ENCODE results near the gene KTI12. TPM values are rescaled to one million over a fixed set of nuclear protein-coding genes. Genes with fewer than 3 reads are reported as not detected.
"Not testable (repeated sequence)": the region's sequence is repeated elsewhere in the genome, so short reads cannot be mapped to it uniquely, and the experiment has no call there.

KTI12 gene
- total and polyA plus RNA-seq, 5 experiments from 2014 or later = 16.9 to 47.5 (median 42.2) TPM

DNA sequence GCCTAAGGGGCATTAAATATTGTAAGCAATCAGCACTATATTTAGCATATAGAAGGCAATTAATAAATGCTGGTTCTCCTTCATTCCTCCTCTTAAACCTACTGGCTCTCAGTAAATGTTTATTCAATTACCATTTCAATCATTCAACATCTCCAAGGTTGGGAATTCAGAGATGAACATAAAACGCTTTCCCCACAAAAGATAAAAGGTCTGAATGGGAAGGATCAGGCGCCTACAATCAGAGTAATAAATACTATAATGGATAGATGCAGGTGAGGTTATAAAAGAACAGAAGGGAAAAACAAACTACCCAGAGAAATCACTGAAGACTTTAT, 407 bp upstream of the KTI12 start:
- H3K27ac Mint-ChIP-seq = peak overlapping the region; percentile 94 to 99 (median 97)
- peak overlapping the region; percentile 89 to 95 (median 92) for H3K4me3 Mint-ChIP-seq
- DNase-seq = no peak
- peaks cover 16 to 46% (median 41%) of the 10 kb centered on the region in 4 donors for H3K4me1 Mint-ChIP-seq
- no peaks in the 10 kb centered on the region for H3K9me3 Mint-ChIP-seq
- ATAC-seq = no peak
- POLR2A ChIA-PET = interaction anchor here (0.6 to 3.8 kb wide), 7 partner anchors 15 to 820 kb away, joined by 3 to 55 read pairs (median 3); partner anchors contain the start of genes BTF3L4, NRDC and TXNDC12
- H3K27me3 Mint-ChIP-seq = no peaks in the 10 kb centered on the region
- H3K36me3 Mint-ChIP-seq = peaks cover 0 to 41% (median 2%) of the 10 kb centered on the region in 3 donors

DNA sequence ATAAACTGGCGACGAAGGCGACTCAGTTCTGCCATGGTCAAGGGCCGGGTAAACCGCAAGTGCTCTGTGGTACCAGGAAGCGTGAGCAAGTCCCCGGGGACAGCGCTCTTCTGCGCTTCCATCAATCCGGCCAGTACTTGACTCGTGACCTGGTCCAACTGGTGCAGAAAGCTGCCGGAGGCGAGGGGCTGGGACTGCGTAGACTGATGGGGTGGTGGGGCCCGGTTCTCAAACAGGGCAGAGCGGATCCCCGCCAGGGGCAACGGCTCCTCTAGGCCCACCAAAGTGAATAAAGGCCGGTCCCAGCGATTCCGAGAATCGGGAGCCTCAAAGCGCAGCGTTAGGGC, 852 bp downstream of the KTI12 start:
- ATAC-seq = peak; percentile 2 to 3
- peak in 4 of 10 donors; percentile 2 to 22 (median 11) for DNase-seq
- Mint-ChIP-seq H3K4me1 (peaks cover 16 to 46% (median 41%) of the 10 kb centered on the region in 4 donors), H3K36me3 (peaks cover 0 to 35% (median 0%) of the 10 kb centered on the region in 3 donors), H3K4me3 (peak overlapping the region; percentile 89 to 95 (median 92)), H3K27me3 (no peaks in the 10 kb centered on the region), H3K27ac (peak overlapping the region; percentile 94 to 99 (median 97)), H3K9me3 (no peaks in the 10 kb centered on the region)
- POLR2A ChIA-PET = interaction anchor here (0.9 to 3.8 kb wide), 6 partner anchors 16 to 154 kb away, joined by 3 to 55 read pairs (median 4); partner anchors contain the start of genes BTF3L4, NRDC and TXNDC12

DNA sequence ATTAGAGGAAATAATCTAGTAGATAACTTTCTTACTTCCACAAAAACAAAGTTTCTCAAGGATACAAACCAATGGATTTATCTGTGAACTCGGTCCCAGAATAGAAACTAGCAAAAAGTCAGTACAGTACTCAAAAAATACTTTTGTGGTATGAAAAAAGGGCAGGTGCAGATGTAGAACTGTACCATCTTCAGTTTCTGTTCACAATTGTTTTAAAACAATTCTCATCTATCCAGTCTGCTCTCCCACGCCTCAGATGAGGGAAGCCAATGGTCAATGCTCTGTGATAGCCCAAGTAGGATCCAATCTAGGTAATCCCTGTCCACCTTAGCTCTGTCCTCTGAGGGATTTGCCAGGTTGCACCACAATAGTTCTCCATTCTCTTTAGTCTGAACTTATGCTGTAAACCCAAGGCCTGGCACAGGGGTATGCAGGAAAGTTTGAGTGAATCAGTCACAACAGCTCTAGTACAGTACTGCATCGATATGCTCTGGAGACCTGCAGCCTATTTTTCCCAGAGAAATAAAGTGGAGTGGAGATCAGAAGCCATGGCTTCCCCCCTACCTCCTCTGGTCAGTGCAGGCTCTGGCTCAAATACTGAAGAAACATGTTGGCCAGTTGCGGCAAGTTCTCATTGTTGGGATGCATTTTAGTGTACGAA, 1.4 kb downstream of the KTI12 start:
- H3K36me3 Mint-ChIP-seq = peaks cover 0 to 37% (median 0%) of the 10 kb centered on the region in 3 donors
- peaks cover 16 to 46% (median 41%) of the 10 kb centered on the region in 4 donors for H3K4me1 Mint-ChIP-seq
- H3K4me3 Mint-ChIP-seq = peak overlapping the region; percentile 89 to 95 (median 92)
- peak overlapping the region; percentile 94 to 99 (median 97) for H3K27ac Mint-ChIP-seq
- H3K27me3 Mint-ChIP-seq = no peaks in the 10 kb centered on the region
- DNase-seq (no peak), ATAC-seq (no peak)
- no peaks in the 10 kb centered on the region for H3K9me3 Mint-ChIP-seq
- POLR2A ChIA-PET = interaction anchor here (0.9 to 3.8 kb wide), 4 partner anchors 16 to 153 kb away, joined by 4 to 55 read pairs (median 6); partner anchors contain the start of genes BTF3L4 and TXNDC12

DNA sequence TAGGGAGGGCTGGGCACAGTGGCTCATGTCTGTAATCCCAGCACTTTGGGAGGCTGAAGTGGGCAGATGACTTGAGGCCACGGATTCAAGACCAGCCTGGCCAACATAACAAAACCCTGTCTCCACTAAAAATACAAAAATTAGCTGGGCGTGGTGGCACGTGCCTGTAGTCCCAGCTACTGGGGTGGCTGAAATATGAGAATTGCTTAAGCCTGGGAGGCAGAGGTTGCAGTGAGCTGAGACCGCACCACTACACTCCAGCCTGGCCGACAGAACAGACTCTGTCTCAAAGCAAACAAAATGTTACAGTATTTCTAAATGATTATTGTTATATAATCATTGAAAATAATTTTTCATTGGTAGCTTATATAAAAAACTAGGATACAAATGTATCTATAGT, 4.8 kb downstream of the KTI12 start:
- H3K4me3 Mint-ChIP-seq, H3K27ac Mint-ChIP-seq, H3K27me3 Mint-ChIP-seq, POLR2A ChIA-PET, H3K9me3 Mint-ChIP-seq, DNase-seq, ATAC-seq: not testable (repeated sequence)
- Mint-ChIP-seq H3K36me3 (peaks cover 6 to 56% (median 6%) of the 10 kb centered on the region in 3 donors), H3K4me1 (peaks cover 16 to 40% (median 36%) of the 10 kb centered on the region in 4 donors)

DNA sequence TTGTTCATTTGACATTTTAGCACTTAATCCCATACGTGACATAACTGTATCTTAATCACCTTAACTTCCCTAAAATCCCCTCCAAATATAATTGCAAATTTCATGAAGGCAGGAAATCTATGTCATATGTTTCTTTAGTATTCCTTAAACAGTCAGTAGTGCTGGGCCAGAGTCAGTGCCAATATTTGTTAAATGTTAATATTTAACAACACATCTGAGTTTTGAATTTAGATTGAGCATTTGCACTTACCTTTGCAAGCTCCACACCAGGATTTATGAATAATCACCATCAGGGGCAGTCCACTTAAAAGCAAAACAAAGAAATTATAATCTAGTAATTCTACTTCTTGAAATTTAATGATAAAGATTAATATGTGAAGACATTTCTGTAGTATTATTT, 5.3 kb downstream of the KTI12 start:
- peak overlapping the region in 1 of 10 donors; percentile 8 for H3K27ac Mint-ChIP-seq
- ATAC-seq (no peak), DNase-seq (no peak)
- POLR2A ChIA-PET = no interaction called here
- H3K4me3 Mint-ChIP-seq = no peak overlapping the region
- no peaks in the 10 kb centered on the region for H3K9me3 Mint-ChIP-seq
- H3K4me1 Mint-ChIP-seq = peaks cover 16 to 37% (median 32%) of the 10 kb centered on the region in 4 donors
- H3K27me3 Mint-ChIP-seq = no peaks in the 10 kb centered on the region
- H3K36me3 Mint-ChIP-seq = peaks cover 6 to 61% (median 10%) of the 10 kb centered on the region in 3 donors

DNA sequence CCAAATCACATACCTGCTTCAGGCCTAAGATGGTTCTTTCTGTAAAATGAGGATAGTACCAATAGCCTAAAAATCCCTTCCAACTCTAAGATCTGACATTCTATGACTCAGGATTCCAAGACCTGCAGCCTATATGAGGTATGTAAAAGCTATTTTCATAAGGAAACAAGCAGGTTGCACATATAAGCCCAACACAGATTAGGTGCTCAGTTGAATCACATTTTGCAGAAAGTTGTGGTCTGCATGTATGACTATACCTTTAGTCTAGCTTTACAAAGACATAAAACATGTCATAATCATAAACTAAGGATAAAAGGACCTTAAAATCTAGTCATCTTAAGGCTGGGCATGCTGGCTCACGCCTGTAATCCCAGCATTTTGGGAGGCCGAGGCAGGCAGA, 7.3 kb downstream of the KTI12 start:
- H3K36me3 Mint-ChIP-seq = peaks cover 6 to 73% (median 15%) of the 10 kb centered on the region in 3 donors
- H3K4me1 Mint-ChIP-seq = peaks cover 8 to 19% (median 16%) of the 10 kb centered on the region in 4 donors
- H3K27me3 Mint-ChIP-seq = no peaks in the 10 kb centered on the region
- H3K9me3 Mint-ChIP-seq = no peaks in the 10 kb centered on the region
- ATAC-seq (no peak), DNase-seq (no peak)
- H3K27ac Mint-ChIP-seq = no peak overlapping the region
- H3K4me3 Mint-ChIP-seq = no peak overlapping the region
- POLR2A ChIA-PET = no interaction called here

DNA sequence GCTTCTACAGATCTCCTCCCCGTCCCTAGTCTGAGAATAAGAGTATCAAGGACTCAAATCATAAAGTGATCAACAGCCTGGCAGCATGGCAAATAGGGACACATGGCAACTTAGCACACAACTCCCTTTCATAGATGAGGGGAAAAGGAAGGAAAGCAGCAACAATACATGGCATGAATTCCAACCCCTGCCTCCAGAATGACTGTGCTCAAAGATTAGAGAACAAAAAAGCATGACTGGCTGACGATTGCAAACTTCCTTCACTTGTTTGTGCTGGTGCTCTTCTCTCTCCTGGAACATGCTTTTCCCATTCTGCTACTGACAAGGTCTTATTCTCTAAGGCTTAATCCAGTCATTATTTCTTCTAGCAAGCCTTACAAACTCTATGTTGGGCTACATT, 11.5 kb downstream of the KTI12 start:
- Mint-ChIP-seq H3K4me1 (peaks cover 0 to 5% (median 2%) of the 10 kb centered on the region in 4 donors), H3K27ac (peak overlapping the region in 3 of 10 donors; percentile 1 to 31 (median 27)), H3K4me3 (no peak overlapping the region), H3K36me3 (peaks cover 10 to 69% (median 24%) of the 10 kb centered on the region in 3 donors), H3K9me3 (no peaks in the 10 kb centered on the region), H3K27me3 (no peaks in the 10 kb centered on the region)
- POLR2A ChIA-PET = interaction anchor here (0.7 kb wide), 1 partner anchor 40 kb away, joined by 5 read pairs; no protein-coding TSS in a partner anchor
- DNase-seq (no peak), ATAC-seq (no peak)

DNA sequence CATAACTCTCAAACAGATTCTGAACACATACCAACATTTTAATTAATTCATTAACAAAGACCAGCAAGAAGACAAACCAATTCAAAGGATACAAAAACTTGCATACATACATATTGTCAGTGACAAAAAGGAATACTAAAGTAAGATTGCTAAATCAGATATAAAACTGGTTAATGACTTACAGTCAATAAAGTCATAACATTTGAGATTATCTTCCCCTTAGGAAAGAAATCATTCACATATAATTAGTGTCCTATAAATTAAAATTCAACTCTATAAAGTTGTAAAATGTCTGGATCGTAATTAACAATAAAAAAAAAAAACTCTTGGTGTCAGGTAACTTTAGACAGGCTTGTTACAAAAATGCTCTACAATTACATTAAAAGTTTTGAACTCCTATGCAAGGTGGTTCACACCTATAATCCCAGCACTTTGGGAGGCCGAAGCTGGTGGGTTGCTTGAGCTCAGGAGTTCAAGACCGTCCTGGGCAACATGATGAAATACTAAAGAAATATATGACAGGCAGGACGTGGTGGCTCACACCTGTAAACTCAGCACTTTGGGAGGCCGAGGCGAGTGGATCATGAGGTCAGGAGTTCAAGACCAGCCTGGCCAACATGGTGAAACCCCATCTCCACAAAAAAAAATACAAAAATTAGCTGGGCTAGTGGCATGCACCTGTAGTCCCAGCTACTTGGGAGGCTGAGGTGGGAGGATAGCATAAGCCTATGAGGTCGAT, 25.4 kb downstream of the KTI12 start:
- H3K36me3 Mint-ChIP-seq = no peaks in the 10 kb centered on the region
- POLR2A ChIA-PET = no interaction called here
- peaks cover 0 to 36% (median 20%) of the 10 kb centered on the region in 5 donors for H3K27me3 Mint-ChIP-seq
- H3K4me1 Mint-ChIP-seq = no peaks in the 10 kb centered on the region
- no peak overlapping the region for H3K27ac Mint-ChIP-seq
- no peaks in the 10 kb centered on the region for H3K9me3 Mint-ChIP-seq
- DNase-seq (no peak), ATAC-seq (no peak)
- H3K4me3 Mint-ChIP-seq = no peak overlapping the region

DNA sequence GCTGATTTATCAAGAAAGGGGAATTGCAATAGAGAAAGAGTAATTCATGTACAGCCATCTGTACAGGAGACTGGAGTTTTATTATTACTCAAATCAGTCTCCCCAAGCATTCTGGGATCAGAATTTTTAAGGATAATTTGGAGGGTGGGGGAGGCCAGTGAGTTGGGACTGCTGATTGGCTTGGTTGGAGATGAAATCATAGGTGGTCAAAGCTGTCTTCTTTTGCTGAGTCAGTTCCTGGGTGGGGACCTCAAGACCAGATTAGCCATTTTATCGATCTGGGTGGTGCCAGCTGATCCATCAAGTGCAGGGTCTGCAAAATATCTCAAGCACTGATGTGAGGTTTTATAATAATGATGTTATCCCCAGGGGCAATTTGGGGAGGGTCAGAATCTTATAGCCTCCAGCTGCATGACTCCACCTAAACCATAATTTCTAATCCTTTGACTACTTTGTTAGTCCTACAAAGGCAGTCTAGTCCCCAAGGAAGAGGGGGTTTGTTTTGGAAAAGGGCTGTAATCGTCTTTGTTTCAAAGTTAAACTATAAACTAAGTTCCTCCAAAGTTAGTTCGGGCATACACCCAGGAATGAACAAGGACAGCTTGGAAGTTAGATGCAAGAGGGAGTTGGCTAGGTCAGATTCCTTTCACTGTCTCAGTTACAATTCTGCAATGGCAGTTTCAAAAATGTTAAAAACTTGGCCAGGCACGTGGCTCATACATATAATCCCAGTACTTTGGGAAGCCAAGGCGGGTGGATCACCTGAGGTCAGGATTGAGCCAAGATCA, 26.2 kb downstream of the KTI12 start:
- H3K27ac Mint-ChIP-seq = no peak overlapping the region
- H3K27me3 Mint-ChIP-seq = peaks cover 0 to 37% (median 23%) of the 10 kb centered on the region in 5 donors
- POLR2A ChIA-PET = no interaction called here
- no peaks in the 10 kb centered on the region for H3K9me3 Mint-ChIP-seq
- H3K36me3 Mint-ChIP-seq = no peaks in the 10 kb centered on the region
- H3K4me1 Mint-ChIP-seq = no peaks in the 10 kb centered on the region
- no peak for DNase-seq
- H3K4me3 Mint-ChIP-seq = no peak overlapping the region
- ATAC-seq = no peak

DNA sequence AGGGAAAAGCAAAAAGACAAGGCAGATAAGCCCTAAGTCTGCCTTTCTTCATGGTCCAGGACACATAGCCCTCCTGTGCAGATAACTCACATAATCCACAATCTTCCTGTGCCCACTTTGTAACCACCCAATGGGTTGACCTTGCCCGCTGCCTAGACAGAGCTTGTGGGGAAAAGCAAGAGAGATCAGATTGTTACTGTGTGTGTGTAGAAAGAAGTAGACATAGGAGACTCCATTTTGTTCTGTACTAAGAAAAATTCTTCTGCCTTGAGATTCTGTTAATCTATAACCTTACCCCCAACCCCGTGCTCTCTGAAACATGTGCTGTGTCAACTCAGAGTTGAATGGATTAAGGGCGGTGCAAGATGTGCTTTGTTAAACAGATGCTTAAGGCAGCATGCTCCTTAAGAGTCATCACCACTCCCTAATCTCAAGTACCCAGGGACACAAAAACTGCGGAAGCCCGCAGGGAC, 27.5 kb downstream of the KTI12 start:
- POLR2A ChIA-PET, ATAC-seq, DNase-seq, H3K4me3 Mint-ChIP-seq, H3K36me3 Mint-ChIP-seq, H3K27ac Mint-ChIP-seq, H3K4me1 Mint-ChIP-seq, H3K9me3 Mint-ChIP-seq: not testable (repeated sequence)
- peaks cover 0 to 39% (median 25%) of the 10 kb centered on the region in 5 donors for H3K27me3 Mint-ChIP-seq

DNA sequence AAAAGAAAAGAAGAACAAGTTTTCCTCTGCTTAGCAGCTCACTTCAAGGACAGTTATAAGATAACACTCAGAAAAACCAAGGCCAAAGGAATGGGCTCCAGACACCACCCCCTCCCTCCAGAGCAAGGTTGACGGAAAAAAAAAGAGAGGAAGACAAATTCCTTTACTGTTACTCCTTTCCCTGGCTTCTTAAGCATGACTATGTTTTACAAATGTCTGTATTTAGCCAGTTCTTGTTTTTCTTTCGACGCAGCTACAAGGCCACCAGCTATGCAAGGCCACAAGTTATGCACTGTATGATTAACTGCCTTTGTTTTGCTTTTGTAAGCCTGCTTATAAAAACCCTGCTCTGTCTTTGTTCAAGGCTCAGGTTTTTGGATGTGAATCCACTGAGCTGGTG, 28.1 kb downstream of the KTI12 start:
- H3K9me3 Mint-ChIP-seq, H3K4me3 Mint-ChIP-seq, H3K4me1 Mint-ChIP-seq, H3K36me3 Mint-ChIP-seq, DNase-seq, H3K27ac Mint-ChIP-seq, POLR2A ChIA-PET, ATAC-seq: not testable (repeated sequence)
- H3K27me3 Mint-ChIP-seq = peaks cover 0 to 39% (median 25%) of the 10 kb centered on the region in 5 donors

DNA sequence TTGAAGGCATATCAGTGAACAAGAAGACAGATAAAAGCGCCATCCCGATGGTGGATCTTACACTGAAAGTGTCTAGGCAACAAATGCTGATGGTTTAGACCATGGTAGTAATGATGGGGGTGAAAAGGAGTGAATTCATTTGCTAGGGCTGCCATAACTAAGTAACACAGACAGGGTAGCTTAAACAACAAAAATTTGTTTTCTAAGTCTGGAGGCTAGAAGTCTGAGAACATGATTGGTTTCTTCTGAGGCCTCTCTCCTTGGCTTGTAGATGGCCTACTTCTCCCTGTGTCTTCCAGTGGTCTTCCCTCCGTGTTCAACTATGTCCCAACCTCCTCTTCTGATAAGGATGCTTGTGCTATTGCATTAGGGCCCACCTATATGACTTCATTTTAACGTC, 29.7 kb downstream of the KTI12 start:
- no peaks in the 10 kb centered on the region for H3K9me3 Mint-ChIP-seq
- H3K36me3 Mint-ChIP-seq = no peaks in the 10 kb centered on the region
- POLR2A ChIA-PET = no interaction called here
- no peak overlapping the region for H3K4me3 Mint-ChIP-seq
- DNase-seq (no peak), ATAC-seq (no peak)
- H3K4me1 Mint-ChIP-seq = no peaks in the 10 kb centered on the region
- peaks cover 0 to 32% (median 19%) of the 10 kb centered on the region in 5 donors for H3K27me3 Mint-ChIP-seq
- no peak overlapping the region for H3K27ac Mint-ChIP-seq

Data from naive thymus-derived CD8-positive, alpha-beta T cell (primary cell).